HG02938 (cell line): Measurements from ENCODE around the gene EFCAB6.

Experiments used
- ATAC-seq: cut with Tn5 transposase; IDR thresholded peaks from one replicate; pipeline ENCODE4 v1.9.1; 2021; ENCODE audit warnings: mild to moderate bottlenecking, moderate library complexity; ENCODE audit not compliant: unreplicated experiment

The EFCAB6 gene

DNA sequence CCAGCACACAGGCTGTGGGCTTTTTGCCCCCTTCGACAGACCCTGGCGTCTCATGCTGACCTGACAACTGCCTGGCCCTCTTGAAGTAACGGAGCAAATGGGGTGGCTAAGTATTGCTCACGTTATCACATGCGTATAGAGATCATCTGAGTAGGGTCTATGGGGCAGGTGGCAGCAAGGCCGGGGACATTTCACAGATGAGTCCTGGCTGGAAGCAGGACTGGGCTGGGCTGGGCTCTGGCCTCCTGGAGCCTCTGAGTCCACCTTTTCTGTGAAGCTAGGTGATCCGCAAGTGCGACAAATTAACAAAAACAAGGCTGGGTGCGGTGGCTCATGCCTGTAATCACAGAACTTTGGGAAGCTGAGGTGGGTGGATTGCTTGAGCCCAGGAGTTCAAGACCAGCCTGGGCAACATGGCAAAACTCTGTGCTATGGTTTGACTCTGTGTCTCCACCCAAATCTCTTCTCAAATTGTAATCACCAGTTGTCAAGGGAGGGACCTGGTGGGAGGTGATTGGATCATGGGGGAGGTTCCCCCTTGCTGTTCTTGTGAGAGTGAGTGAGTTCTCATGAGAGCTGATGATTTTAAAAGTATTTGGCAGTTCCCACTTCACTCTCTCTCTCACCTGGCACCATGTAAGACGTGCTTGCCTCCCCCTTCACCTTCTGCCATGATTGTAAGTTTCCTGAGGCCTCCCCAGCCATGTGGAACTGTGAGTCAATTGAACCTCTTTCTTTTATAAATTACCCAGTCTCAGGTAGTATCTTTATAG lies 278.3 kb downstream of the EFCAB6 start:
- no peak for ATAC-seq

DNA sequence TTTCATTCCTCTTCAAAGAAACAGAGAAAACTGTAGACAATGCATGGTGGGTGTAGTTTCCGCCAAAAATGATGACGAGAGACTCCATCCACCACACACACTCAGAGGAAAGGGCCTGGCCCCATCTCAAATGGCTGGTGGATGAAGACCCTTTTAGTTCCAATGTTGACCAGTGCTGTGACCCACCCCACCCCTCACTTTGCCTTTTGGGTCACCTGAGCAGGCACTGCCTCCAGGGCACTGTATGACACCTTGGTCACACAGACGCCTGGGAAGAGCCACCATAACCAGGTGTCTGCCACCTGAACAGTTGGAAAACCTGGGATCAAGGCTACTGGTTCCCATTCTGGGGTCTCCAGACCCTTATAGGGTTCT lies 279.0 kb downstream of the EFCAB6 start:
- no peak for ATAC-seq

DNA sequence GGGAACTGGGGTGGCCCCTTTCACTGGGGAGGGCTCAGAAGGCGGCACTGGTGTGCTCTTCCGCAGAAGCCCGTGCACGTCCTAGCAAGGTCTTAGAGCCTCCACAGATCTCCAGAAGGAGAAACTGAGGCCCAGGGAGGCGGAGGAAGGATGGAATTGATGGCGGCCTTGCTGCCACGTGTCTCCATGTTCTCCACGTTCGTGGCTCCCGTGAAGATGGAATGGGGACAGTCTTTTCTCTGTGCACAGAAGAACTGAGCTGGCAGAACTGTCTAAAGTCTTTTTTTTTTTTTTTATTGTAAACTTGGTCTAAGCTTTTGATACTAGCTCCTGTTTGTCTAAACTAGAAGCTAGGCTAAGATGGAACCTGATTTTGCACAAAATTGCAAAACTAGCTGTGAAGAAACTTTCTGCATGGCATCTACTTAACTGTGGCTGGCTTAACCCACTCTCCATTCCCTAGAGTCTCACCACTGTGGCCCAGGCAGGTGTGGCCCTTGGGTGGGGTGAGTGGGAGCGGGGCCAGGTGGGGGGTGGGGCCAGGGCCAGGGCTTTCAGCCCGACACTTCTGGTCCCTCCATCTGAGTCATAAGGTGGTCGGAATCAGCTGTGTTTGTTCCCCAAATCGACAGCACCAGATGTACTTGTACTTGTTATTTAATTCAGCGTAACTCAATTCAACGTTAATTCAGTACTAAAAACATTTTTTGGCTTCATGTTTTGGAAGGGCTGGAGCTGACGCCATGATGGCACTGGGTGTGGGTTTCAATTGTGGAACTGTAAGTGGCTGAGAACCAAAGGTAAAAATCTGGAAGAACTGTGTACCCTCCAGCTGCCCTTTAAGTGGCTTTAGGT lies 279.6 kb downstream of the EFCAB6 start:
- no peak for ATAC-seq

DNA sequence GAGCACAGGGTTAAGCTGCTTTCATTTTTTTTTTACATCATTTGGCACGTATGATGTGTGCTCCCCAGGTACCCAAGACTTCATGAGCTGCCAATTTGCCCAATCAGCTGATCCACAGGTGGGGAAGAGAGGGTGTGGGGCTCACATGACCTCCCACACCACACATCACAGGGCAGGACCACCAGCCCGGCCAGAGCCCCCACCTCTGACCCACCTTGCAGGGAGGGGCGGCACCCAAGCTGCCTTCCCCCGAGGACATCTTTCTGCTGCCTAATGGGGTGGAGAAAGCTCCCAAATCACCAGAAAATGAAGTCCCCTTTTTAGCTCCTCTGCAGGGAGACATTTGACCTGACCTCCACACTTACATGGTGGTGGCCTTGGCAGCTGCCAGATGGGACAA lies 280.5 kb downstream of the EFCAB6 start:
- no peak for ATAC-seq

DNA sequence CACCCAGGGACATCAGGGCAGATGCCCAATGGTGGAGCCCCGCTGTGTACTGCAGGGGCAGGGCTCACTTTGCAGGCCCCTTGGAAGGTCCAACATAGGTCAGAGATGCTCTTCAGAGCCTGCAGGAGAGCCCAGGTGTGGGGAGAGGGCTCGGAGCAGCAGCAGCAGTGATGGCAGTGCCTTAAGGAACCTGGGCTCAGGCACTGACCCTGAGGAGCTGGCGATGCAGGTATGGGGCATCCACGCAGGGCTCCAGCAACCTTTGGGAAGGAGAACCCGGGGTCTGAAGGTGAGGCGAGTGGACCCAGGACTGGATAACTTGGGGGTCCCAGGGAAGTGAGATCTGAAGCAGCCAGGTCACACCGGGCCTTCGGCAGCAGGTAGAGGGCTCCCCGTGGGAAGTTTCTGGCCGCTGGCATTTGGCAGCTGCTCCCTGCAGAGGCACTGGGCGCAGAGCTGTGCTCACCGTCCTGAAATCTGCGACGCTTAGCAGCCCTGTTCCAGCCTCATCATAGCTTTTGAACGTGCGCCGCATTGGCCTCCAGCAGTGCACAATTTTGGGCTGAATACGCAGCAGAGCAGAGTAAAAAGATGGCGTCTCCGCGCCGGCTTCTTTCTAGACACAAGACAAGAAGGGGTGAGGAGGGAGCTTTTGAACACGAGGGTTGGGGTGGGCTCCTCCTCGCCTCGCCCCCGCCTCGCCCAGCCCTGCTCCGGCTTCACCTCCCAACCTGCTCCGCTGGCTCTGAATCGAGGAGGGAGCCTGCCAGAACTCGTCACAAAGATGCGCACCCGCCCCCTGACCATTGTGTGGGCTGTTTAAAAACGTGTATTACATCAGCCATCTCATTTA lies 281.5 kb downstream of the EFCAB6 start:
- ATAC-seq, result no peak

DNA sequence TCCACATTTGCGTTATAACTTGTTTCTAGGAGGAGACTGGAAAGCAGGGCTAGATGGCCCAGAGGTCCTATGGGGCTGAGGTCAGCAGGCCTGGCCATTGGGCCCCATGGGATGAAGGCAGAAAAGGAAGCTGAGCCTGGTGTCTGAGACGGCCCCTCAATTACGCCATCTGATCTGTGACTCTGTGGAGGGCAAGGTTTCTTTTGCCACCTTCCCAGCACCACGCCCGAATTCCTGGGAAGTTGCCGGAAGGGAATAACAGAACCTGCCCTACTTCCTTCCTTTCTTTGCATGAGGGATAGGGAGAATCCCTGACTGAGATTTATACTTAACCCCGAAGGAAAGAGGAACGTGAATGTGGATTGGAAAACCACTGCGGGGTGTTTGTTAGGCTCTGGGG lies 282.2 kb downstream of the EFCAB6 start:
- ATAC-seq, result no peak

DNA sequence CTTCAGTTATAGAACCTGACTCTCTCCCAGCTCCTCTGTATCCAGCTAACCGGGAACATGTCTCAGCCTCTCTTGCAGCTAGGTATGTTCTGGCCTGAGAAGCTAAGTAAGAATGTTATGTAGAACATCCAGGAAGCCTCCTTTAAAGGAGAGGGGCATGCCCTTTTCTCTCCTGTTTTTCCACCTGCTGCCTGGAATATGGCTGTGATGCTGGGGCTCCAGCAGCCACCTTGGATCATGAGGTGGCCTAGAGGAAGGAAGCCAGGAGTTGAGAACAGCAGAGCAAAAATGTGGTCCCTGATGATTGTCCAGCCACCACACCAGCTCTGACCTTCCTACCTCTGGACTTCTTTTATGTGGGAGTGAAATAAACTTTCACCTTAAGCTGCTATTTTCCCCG lies 282.6 kb downstream of the EFCAB6 start:
- ATAC-seq, result no peak

DNA sequence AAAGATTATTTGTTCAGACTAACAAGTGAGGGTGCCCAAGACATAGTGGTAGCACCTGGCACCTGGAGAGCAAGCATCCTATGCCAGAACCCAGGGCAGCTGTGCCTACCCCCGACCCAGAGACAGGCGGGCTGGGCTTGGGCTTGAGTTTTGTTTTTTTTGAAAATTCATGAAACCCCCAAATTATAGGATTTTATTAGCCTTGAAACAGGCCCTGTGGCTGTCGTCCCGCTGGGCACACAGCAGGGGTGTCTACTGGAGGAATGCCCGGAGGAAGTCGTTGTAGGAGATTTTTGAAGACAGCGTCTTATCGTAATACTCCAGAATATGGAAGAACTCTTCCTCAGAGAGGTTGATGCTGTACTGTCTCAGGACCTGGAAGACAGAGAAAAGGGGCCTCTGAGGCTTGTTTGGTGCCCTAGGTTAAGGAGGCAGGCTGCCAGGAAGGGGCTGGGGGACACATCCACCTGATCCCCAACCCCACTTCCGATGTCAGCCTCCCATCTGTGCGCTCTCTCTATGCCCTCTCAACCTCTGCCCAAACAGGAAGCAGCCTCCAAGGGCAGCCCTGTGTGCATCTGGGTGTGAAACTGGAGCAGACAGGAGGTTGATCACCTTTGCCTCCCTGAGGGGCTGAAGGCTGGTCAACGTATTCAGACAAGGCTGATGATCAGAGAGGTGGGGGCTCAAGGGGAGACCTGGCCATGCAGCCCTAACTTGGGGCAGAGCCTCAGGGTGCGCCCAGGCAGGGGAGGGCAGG lies 283.3 kb downstream of the EFCAB6 start:
- no peak for ATAC-seq

DNA sequence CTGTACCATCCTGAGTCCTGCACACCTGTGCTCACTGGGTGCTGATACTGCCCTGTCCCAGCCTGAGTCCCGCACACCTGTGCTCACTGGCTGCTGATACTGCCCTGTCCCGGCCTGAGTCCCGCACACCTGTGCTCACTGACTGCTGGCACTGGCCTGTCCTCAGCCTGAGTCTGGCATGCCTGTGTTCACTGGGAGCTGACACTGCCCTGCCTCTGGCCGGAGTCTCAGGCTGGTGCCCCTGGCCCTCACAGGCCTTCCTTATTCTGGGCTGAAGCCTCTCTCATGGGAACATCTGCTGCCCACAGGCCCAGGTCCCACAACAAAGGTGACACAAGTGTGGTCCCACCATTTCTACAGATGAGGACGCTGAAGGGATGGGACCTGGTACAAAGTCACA lies 285.2 kb downstream of the EFCAB6 start:
- no peak for ATAC-seq

DNA sequence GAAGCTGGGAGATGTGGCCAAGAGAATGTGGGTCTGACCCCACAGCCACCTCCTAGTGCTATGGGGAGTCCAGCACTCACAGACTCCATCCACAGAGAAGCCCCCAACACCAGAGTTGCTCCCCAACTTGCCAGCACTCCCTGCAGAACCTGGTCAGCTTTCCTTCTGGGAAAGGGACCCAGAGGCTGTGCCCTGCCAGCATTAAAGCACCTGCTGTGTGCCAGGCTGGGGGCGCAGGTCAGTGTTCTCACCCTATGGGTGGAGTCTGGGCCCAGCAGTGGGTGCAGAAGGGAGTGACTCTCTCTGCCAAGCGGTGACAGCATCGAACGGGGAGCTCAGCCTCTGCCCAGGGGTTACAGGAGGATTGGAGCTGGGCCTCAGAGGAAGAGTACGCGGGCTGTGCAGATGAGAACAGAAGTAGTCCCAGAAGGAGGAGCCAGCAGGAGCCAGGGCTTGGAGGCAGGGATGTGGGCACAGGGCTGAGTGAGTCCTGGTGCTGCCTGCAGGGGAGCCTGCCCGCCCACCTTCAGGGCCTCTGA lies 285.9 kb downstream of the EFCAB6 start:
- no peak for ATAC-seq

DNA sequence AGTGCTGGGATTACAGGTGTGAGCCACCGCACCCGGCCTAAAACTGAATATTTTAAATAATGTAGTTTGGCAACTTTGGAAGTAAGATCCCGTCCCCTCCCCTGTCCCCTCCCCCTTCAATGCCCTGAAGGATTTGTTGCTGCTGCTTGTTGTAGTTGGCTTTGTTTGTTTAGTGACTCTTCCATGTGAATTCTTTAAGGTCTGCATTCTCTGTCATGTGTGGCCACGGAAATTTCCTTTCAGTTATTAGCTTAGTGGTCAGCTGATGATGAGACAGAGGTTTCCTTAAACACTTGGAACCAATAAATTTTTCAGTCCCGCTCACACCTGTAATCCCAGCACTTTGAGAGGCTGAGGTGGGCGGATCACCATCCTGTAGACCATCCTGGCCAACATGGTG lies 290.4 kb downstream of the EFCAB6 start:
- no peak for ATAC-seq

DNA sequence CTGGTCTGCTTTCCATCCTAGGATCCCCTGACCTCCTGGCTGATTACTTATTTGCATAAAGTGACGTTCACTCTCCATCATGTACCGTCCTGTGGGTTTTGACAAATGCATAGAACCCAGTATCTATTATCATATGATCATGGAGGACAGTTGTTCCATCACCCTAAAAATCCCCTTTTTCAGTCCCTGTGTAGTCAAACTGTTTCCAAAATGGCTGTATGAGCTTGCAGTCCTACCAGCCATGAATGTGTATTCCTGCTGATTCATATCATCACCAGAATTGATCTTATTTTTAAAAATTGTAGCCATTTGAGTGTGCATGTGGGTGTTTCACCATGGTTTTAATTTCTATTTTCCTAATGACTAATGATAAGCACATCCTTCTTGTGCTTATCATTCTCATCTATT lies 291.5 kb downstream of the EFCAB6 start:
- ATAC-seq, result no peak

DNA sequence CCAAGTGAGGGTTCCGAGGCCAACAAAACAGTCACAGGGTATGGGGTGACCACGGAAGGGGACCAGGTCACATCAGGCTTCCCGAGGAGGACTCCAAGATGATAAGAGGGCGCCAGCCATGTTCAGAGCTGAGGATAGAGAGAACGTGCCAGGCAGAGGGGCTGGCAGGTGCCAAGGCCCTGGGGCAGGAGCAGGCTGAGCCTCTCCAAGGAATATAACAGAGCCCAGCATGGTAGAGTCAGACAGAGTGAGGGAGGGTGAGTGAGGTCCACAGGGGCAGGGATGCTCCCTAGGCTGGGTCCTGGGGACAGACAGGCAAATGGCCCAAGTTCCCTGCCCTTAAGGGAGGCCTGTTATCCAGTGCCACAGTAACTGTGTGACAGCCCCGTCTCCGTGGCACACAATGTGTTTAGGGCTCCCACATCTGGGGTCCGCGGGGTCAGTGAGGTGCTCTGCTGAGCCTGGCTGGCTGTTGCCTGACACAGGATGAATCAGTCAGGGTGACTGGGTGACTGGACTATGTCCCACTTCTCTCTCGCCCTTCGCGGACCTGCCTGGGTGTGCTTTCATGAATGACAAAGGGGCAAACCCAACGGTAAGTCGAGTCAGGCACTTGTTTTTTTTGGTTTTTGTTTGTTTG lies 295.0 kb downstream of the EFCAB6 start:
- no peak for ATAC-seq

DNA sequence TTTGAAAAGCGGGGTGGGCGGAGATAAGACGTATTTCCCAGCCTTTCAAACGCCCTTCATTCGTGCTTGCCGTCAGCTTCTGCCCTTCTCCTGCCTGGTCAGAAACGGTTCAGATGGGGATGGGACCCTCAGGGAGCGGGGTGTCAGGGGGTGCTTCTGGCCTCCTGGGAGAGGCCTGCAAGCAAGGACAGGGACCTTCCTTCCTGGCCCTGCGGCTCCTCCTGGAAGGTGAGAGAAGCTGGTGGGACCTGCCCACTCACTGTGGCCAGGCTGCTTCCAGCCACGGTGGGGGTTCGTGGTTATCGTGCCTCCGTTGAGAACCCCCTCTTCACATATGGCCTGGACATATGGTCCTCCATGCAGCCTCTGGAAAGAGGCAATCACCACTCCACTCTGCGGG lies 295.7 kb downstream of the EFCAB6 start:
- ATAC-seq, result no peak

DNA sequence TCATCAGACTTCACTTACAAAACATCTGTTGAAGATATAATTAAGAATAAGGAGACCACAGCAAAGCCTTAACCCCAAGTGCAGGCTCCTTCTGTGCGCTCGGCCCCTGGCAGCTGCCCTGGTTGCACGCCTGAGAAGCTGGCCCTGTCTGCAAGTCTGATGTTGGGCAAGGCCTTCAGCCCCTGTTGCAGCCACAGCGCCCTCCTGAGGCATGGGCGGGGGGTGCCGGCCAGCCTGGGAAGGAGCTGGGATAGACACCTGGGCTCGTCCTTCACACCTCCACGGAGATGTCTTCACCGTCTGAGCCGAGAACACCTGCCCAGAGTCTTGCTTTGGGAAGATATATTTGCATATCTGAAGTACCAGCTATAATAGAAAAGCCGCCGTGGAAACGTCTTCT lies 296.2 kb downstream of the EFCAB6 start:
- no peak for ATAC-seq

DNA sequence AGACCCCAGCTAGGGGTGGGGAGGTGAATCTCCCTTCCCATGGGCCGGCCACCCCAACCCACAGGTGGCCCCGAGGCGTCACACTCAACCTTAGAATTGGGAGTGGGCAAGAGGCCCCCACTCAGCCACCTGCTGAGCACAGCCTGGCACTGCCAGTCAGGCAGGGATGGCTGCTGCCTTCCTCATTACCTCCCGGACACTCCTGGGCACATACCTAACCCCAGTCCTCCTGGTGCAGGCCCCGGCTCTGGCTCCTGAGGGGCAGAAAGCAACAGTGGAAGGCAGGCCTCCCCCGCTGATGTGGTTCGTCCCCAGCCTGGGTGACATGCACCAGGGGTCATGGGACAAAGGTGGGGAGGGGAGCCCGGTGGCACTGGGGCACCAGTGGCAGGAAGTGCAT lies 296.7 kb downstream of the EFCAB6 start:
- no peak for ATAC-seq

DNA sequence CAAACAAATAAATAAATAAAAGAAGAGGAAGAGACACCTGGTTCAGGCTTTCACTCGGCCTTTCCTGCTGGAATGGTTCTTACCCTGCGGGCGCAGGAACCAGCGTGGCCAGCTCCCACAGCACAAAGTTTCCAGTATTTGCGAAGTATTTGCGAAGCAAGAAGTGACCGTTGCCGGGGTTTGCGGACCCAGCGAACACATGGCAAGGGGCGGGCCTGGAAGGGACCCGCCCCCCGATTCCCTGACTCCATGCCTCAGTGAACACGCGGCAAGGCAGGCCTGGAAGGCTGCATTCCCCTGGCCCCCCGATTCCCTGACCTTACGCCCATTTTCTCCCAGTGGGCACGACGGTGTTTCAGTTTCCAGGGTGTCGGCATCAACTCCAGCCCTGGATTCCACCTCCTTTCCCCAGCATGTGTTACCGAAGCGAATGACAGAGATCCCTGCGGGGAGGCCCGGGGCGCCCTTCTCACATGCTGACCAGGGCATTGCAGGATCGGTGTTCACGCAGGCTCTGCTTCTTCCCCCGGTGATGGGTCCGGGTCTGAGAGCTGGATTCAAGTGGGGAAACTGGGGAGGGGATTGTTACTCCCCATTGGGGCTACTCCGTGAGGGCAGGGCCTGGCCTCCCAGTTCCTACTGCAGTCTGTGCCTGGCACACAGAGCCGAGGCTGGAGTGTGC lies 297.5 kb downstream of the EFCAB6 start:
- no peak for ATAC-seq

DNA sequence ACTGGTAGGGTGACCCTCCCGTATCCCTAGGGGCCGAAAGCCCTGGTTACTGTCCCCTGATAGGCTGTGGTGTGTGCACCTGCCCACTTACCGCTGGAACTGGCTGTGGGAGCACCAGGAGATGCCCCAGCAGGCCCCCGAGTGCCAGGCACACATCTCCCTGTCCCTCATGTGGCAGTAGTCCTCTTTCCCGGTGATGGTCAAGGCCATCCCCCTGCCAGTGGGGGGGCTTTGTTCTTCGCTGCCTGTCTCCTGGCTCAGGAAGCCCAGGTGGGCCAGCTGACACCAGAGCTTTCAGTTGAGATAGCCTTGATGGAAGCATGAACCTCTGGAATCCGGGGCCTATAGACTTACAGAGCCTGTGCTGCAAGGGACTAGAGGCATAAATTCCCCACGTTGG lies 299.8 kb downstream of the EFCAB6 start:
- ATAC-seq, result no peak

DNA sequence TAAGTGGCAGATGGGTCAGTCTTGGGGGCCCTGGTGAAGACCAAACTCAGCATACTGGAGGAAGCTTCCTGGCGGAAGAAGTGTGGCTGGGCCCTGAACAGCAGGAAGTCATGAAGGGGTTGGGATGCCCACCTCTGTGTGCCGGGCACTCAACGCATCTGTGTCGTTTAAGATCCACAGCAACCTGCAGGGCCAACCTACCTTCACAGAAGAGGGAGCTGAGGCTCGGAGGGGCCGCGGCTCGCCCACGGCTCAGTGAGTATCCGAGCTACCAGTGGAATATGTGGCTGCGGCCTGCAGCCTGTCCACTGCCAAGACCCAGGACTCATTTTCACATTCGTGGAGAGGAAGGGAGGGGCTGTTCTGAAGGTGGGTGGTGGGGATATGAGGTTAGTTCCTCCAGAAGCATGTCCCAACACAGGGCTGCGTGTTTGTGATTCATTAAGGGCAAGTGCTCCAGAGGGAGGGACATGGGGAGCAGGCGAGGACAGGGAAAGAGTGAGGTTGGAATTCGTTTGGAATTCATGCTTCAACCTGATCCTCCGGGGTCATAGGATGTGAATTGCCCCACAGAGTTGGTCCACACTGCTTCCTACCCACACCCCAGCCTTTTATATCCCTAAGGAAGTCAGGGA lies 300.7 kb downstream of the EFCAB6 start:
- ATAC-seq, result no peak
